ENCODE results near the gene WEE2.

The WEE2 gene

GRCh38 chr7:141708351-141708750, at the start of gene WEE2:
TSS of gene WEE2 (plus strand) at chr7:141708353. CDS start at chr7:141708759, 406 bp downstream.
- Histone ChIP-seq H3K36me3 (ENCODE audit: insufficient read depth, low read length) (no peaks in the 10 kb centered on the region), H3K4me1 (ENCODE audit: insufficient read depth, low read length) (no peaks in the 10 kb centered on the region), H3K79me2 (ENCODE audit: insufficient read depth, low read length) (no peaks in the 10 kb centered on the region), H3K9me3 (ENCODE audit: insufficient read depth, low read length, severe bottlenecking) (no peaks in the 10 kb centered on the region), H3K9ac (ENCODE audit: low read depth, low read length) (no peak within 1 kb of the TSS), H3K4me2 (ENCODE audit: insufficient read depth, low read length) (no peak within 1 kb of the TSS), H3K27me3 (ENCODE audit: insufficient read depth, low read length, poor library complexity) (peaks cover 2% of the 10 kb centered on the region), H2AFZ (ENCODE audit: low read depth, low read length) (no peak within 1 kb of the TSS), H4K20me1 (ENCODE audit: insufficient read depth, low read length) (no peaks in the 10 kb centered on the region), H3K27ac (ENCODE audit: low read length) (no peak within 1 kb of the TSS), H3K4me3 (ENCODE audit: low read depth in 1 of 2, low read length in 2 of 2) (no peak within 1 kb of the TSS)
- TF ChIP-seq EZH2 (IDR thresholded peaks at IDR 0.05; ENCODE audit: borderline replicate concordance, low read depth, low read length, severe bottlenecking) (no peak), CTCF (IDR thresholded peaks at IDR 0.05; ENCODE audit: borderline replicate concordance, extremely low read depth, low read length, poor library complexity, severe bottlenecking) (no peak)
- ATAC-seq (ENCODE audit: insufficient read depth, low read depth) (no peak), DNase-seq (no peak)

- Histone ChIP-seq H3K36me3 (ENCODE audit: insufficient read depth, low read length) (peaks cover 68% of the 10 kb centered on the region), H3K4me1 (ENCODE audit: insufficient read depth, low read length) (peaks cover 11% of the 10 kb centered on the region; the same call in 1 of the 2 replicates)
- no peak for ATAC-seq (ENCODE audit: insufficient read depth, low read depth)
Observed at GRCh38 chr7:141659501-141659900, 48.7 kb upstream of the WEE2 start.

GRCh38 chr7:141660259-141660658, 47.9 kb upstream of the WEE2 start:
- Histone ChIP-seq H2AFZ (ENCODE audit: low read depth, low read length) (no peak overlapping the region), H3K4me3 (ENCODE audit: low read depth in 1 of 2, low read length in 2 of 2) (no peak overlapping the region), H3K27ac (ENCODE audit: low read length) (no peak overlapping the region), H3K36me3 (ENCODE audit: insufficient read depth, low read length) (peaks cover 68% of the 10 kb centered on the region), H3K79me2 (ENCODE audit: insufficient read depth, low read length) (no peaks in the 10 kb centered on the region), H4K20me1 (ENCODE audit: insufficient read depth, low read length) (no peaks in the 10 kb centered on the region), H3K4me1 (ENCODE audit: insufficient read depth, low read length) (peaks cover 11% of the 10 kb centered on the region; the same call in 1 of the 2 replicates), H3K9ac (ENCODE audit: low read depth, low read length) (no peak overlapping the region), H3K4me2 (ENCODE audit: insufficient read depth, low read length) (no peak overlapping the region), H3K27me3 (ENCODE audit: insufficient read depth, low read length, poor library complexity) (no peaks in the 10 kb centered on the region), H3K9me3 (ENCODE audit: insufficient read depth, low read length, severe bottlenecking) (no peaks in the 10 kb centered on the region)
- TF ChIP-seq CTCF (IDR thresholded peaks at IDR 0.05; ENCODE audit: borderline replicate concordance, extremely low read depth, low read length, poor library complexity, severe bottlenecking) (no peak), EZH2 (IDR thresholded peaks at IDR 0.05; ENCODE audit: borderline replicate concordance, low read depth, low read length, severe bottlenecking) (no peak)
- no peak for ATAC-seq (ENCODE audit: insufficient read depth, low read depth)
- DNase-seq, result no peak

More at GRCh38 chr7:141659501-141659900, 48.7 kb upstream of the WEE2 start:
- no peaks in the 10 kb centered on the region for H3K79me2 ChIP-seq (ENCODE audit: insufficient read depth, low read length)
- no peaks in the 10 kb centered on the region for H4K20me1 ChIP-seq (ENCODE audit: insufficient read depth, low read length)
- no peak overlapping the region for H3K9ac ChIP-seq (ENCODE audit: low read depth, low read length)
- no peak for DNase-seq
- H3K9me3 ChIP-seq (ENCODE audit: insufficient read depth, low read length, severe bottlenecking), result no peaks in the 10 kb centered on the region
- TF ChIP-seq CTCF (IDR thresholded peaks at IDR 0.05; ENCODE audit: borderline replicate concordance, extremely low read depth, low read length, poor library complexity, severe bottlenecking), result no peak
- no peak for TF ChIP-seq EZH2 (IDR thresholded peaks at IDR 0.05; ENCODE audit: borderline replicate concordance, low read depth, low read length, severe bottlenecking)
- H2AFZ ChIP-seq (ENCODE audit: low read depth, low read length), result no peak overlapping the region
- H3K4me2 ChIP-seq (ENCODE audit: insufficient read depth, low read length), result no peak overlapping the region
- no peaks in the 10 kb centered on the region for H3K27me3 ChIP-seq (ENCODE audit: insufficient read depth, low read length, poor library complexity)
- H3K4me3 ChIP-seq (ENCODE audit: low read depth in 1 of 2, low read length in 2 of 2), result no peak overlapping the region
- H3K27ac ChIP-seq (ENCODE audit: low read length), result no peak overlapping the region

All from DND-41 (cell line).